Measurements from ENCODE around the gene PSMD1. TPM values are rescaled to one million over a fixed set of nuclear protein-coding genes. Genes with fewer than 3 reads are reported as not detected.
"Not testable (repeated sequence)": the region's sequence is repeated elsewhere in the genome, so short reads cannot be mapped to it uniquely, and the experiment has no call there.

The PSMD1 gene
- total RNA-seq, 1 donor from 2014 or later: 126 TPM

- intact Hi-C loops (cut with micrococcal nuclease): no loop called here
Measured at GRCh38 chr2:231110551-231110950, 53.9 kb downstream of the PSMD1 start.

GRCh38 chr2:231111987-231112386 is 55.3 kb downstream of the PSMD1 start:
- intact Hi-C loops (cut with micrococcal nuclease): no loop called here

- intact Hi-C loops (cut with micrococcal nuclease): no loop called here
Measured at GRCh38 chr2:231113489-231113888, 56.8 kb downstream of the PSMD1 start.

- intact Hi-C loops (cut with micrococcal nuclease): no loop called here
Measured at GRCh38 chr2:231115651-231116050, 59.0 kb downstream of the PSMD1 start.

- intact Hi-C loops (cut with micrococcal nuclease): no loop called here
Measured at GRCh38 chr2:231117148-231117547, 60.5 kb downstream of the PSMD1 start.

- intact Hi-C loops (cut with micrococcal nuclease): no loop called here
Measured at GRCh38 chr2:231117922-231118613, 61.4 kb downstream of the PSMD1 start.

- intact Hi-C loops (cut with micrococcal nuclease): no loop called here
Measured at GRCh38 chr2:231118614-231118942, 61.9 kb downstream of the PSMD1 start.

GRCh38 chr2:231123362-231123898 is 66.8 kb downstream of the PSMD1 start:
- intact Hi-C loops (cut with micrococcal nuclease): no loop called here

GRCh38 chr2:231124838-231125568 is 68.3 kb downstream of the PSMD1 start, which contains the start of gene HTR2B:
Gene HTR2B, minus strand, starts transcription at chr2:231125042. Its CDS starts 1,278 bp downstream, at chr2:231123764.
- intact Hi-C loops (cut with micrococcal nuclease): no loop called here

- intact Hi-C loops (cut with micrococcal nuclease): no loop called here
Measured at GRCh38 chr2:231126123-231126522, 69.5 kb downstream of the PSMD1 start.

GRCh38 chr2:231127480-231127879 is 70.8 kb downstream of the PSMD1 start:
- intact Hi-C loops (cut with micrococcal nuclease): no loop called here

GRCh38 chr2:231127936-231128335 is 71.3 kb downstream of the PSMD1 start:
- intact Hi-C loops (cut with micrococcal nuclease): no loop called here

- intact Hi-C loops (cut with micrococcal nuclease): no loop called here
Measured at GRCh38 chr2:231128541-231128940, 71.9 kb downstream of the PSMD1 start.

GRCh38 chr2:231129216-231129615 is 72.5 kb downstream of the PSMD1 start:
- intact Hi-C loops (cut with micrococcal nuclease): no loop called here

- intact Hi-C loops (cut with micrococcal nuclease): no loop called here
Measured at GRCh38 chr2:231130336-231131056, 73.8 kb downstream of the PSMD1 start.

- intact Hi-C loops (cut with micrococcal nuclease): no loop called here
Measured at GRCh38 chr2:231132129-231132528, 75.5 kb downstream of the PSMD1 start.

- intact Hi-C loops (cut with micrococcal nuclease): no loop called here
Measured at GRCh38 chr2:231133365-231134099, 76.9 kb downstream of the PSMD1 start.

- intact Hi-C loops (cut with micrococcal nuclease): no loop called here
Measured at GRCh38 chr2:231134910-231135655, 78.4 kb downstream of the PSMD1 start.

GRCh38 chr2:231138699-231139098 is 82.0 kb downstream of the PSMD1 start:
- intact Hi-C loops (cut with micrococcal nuclease): no loop called here

GRCh38 chr2:231139796-231140195 is 83.1 kb downstream of the PSMD1 start:
- intact Hi-C loops (cut with micrococcal nuclease): no loop called here

- intact Hi-C loops (cut with micrococcal nuclease): not testable (repeated sequence)
Measured at GRCh38 chr2:231140808-231141207, 84.1 kb downstream of the PSMD1 start.

Measured in T-helper 1 cell treated with Interleukin-12 subunit alpha and Interleukin-12 subunit beta and Interleukin-4 antibody, amounts not matched to agents 30 ng/mL and 1 ng/mL, for 36 hours (primary cell).